Liver (tissue), 9 donors: ENCODE results near the gene SPECC1L. TPM values are rescaled to one million over a fixed set of nuclear protein-coding genes. Genes with fewer than 3 reads are reported as not detected.

Experiments
- DNase-seq: peaks from one replicate; pipeline ENCODE4 v3.0.0-alpha.2; 2017; ENCODE audit warnings: low spot score
- H3K27ac ChIP-seq, 2 donors: one replicate each; pipeline ENCODE4 v1.7.0; 2013; ENCODE audit warnings: inconsistent platforms in 2 of 2, low read length in 2 of 2, control low read depth in 1 of 2, low read depth in 1 of 2, mild to moderate bottlenecking in 1 of 2
- H3K27me3 ChIP-seq, 4 donors: one replicate each; pipeline versions ENCODE4 v1.6.1 to v1.7.0; 2013; ENCODE audit warnings: low read length in 3 of 4, inconsistent platforms in 1 of 4, mild to moderate bottlenecking in 1 of 4, moderate library complexity in 1 of 4; ENCODE audit not compliant: control insufficient read depth in 4 of 4, insufficient read depth in 4 of 4
- H3K36me3 ChIP-seq, 4 donors: one replicate each; pipeline versions ENCODE4 v1.6.1 to v1.7.0; 2013; ENCODE audit warnings: low read length in 3 of 4, mild to moderate bottlenecking in 3 of 4, low read depth in 1 of 4, moderate library complexity in 1 of 4; ENCODE audit not compliant: control insufficient read depth in 4 of 4, insufficient read depth in 3 of 4
- H3K4me1 ChIP-seq, 4 donors: one replicate each; pipeline versions ENCODE4 v1.6.1 to v1.7.0; 2013; ENCODE audit warnings: low read length in 3 of 4, mild to moderate bottlenecking in 3 of 4, moderate library complexity in 1 of 4; ENCODE audit not compliant: control insufficient read depth in 4 of 4, insufficient read depth in 4 of 4
- H3K4me3 ChIP-seq, 3 donors: one replicate each; pipeline versions ENCODE4 v1.6.1 to v1.7.0; 2013; ENCODE audit warnings: low read length in 3 of 3, control low read depth in 1 of 3, low read depth in 1 of 3, mild to moderate bottlenecking in 1 of 3
- H3K9ac ChIP-seq, 2 donors: one replicate each; pipeline ENCODE4 v1.7.0; 2013; ENCODE audit warnings: low read length in 2 of 2, mild to moderate bottlenecking in 2 of 2, moderate library complexity in 2 of 2, control low read depth in 1 of 2, low read depth in 1 of 2
- H3K9me3 ChIP-seq, 4 donors: one replicate each; pipeline versions ENCODE4 v1.6.1 to v1.7.0; 2013; ENCODE audit warnings: low read length in 3 of 4; ENCODE audit not compliant: control insufficient read depth in 4 of 4
- CTCF ChIP-seq: fragments of 150-350 bp; IDR thresholded peaks from 2 replicates; pipeline ENCODE4 v1.5.1; 2017; ENCODE audit warnings: improper control_type of control experiment, low read depth, low read length; ENCODE audit not compliant: missing input control
- FOXA1 ChIP-seq: IDR thresholded peaks from 2 replicates; pipeline ENCODE4 v1.6.1; 2016; ENCODE audit warnings: antibody characterized with exemption
- FOXA2 ChIP-seq: IDR thresholded peaks from 2 replicates; pipeline ENCODE4 v1.6.1; 2016; ENCODE audit warnings: antibody characterized with exemption
- GABPA ChIP-seq, 2 donors: IDR thresholded peaks in 1 of 2; conservative IDR thresholded peaks in 1 of 2; 2 replicates each; pipeline ENCODE4 v1.6.1; 2016; ENCODE audit warnings: antibody characterized with exemption in 2 of 2, mild to moderate bottlenecking in 1 of 2, moderate library complexity in 1 of 2
- HNF4G ChIP-seq: IDR thresholded peaks from 2 replicates; pipeline ENCODE4 v1.6.1; 2016; ENCODE audit warnings: antibody characterized with exemption
- JUND ChIP-seq, 2 donors: IDR thresholded peaks; 2 replicates each; pipeline ENCODE4 v1.6.1; 2016; ENCODE audit warnings: antibody characterized with exemption in 2 of 2
- RAD21 ChIP-seq, 2 donors: IDR thresholded peaks; 2 replicates each; pipeline ENCODE4 v1.6.1; 2016; ENCODE audit warnings: antibody characterized with exemption in 2 of 2, mild to moderate bottlenecking in 2 of 2
- RXRA ChIP-seq, 2 donors: IDR thresholded peaks; 2 replicates each; pipeline ENCODE4 v1.6.1; 2017 to 2018; ENCODE audit warnings: antibody characterized with exemption in 2 of 2, mild to moderate bottlenecking in 1 of 2
- TAF1 ChIP-seq: conservative IDR thresholded peaks from 2 replicates; pipeline ENCODE4 v1.6.1; 2016; ENCODE audit warnings: antibody characterized with exemption, mild to moderate bottlenecking
- YY1 ChIP-seq: IDR thresholded peaks from 2 replicates; pipeline ENCODE4 v1.6.1; 2016; ENCODE audit warnings: antibody characterized with exemption, mild to moderate bottlenecking
- ZBTB33 ChIP-seq: IDR thresholded peaks from 2 replicates; pipeline ENCODE4 v1.6.1; 2016; ENCODE audit warnings: antibody characterized with exemption
- WGBS: extraction: QIAGEN DNeasy Blood & Tissue Kit; methylation state at CpG from one replicate; pipeline ENCODE4 v1.1.7; 2013; 5-methylcytosine and 5-hydroxymethylcytosine counted together
- polyA plus RNA-seq, 2 donors: library from polyadenylated mRNA; stranded (reverse) in 1 of 2; unstranded in 1 of 2; fragments of 200-250 nt in 1 of 2; fragments of >200 nt in 1 of 2; fragmentation: Nextera tagmentation in 1 of 2; extraction: Ambion mirVana in 1 of 2; gene quantifications; one replicate each; pipeline versions ENCODE4 v1.2.1 to v1.2.3, GENCODE V29; 2013 to 2015
- total RNA-seq, 2 donors: library from RNA; depleted of rRNA; stranded (reverse); fragments of >200 nt; gene quantifications; one replicate each; pipeline ENCODE4 v1.2.3, GENCODE V29; 2014
- TF ChIP-seq, protein P1 (sequence below): IDR thresholded peaks from 2 replicates; pipeline ENCODE4 v1.6.1; 2016; ENCODE audit warnings: antibody characterized with exemption
- donor health status: healthy.
- donor health status: healthy.
- donor health status: healthy.
- donor health status: healthy.
- donor health status: healthy.

SPECC1L gene
- total and polyA plus RNA-seq, 4 donors, result 5.4 to 22.3 (median 12.3) TPM

- H3K27me3 ChIP-seq, result no peaks in the 10 kb centered on the region
- H3K9ac ChIP-seq, result no peak overlapping the region
- no peak for DNase-seq
- peaks cover 0 to 35% (median 22%) of the 10 kb centered on the region in 4 donors for H3K36me3 ChIP-seq
- H3K9me3 ChIP-seq, result no peaks in the 10 kb centered on the region
- WGBS, result 76% methylated on average over 2 of the region's 2 CpGs
- H3K4me1 ChIP-seq, result no peaks in the 10 kb centered on the region
- TF ChIP-seq ZBTB33, result no peak
- TF ChIP-seq HNF4G, result no peak
- no peak overlapping the region for H3K4me3 ChIP-seq
- no peak overlapping the region for H3K27ac ChIP-seq
Observed at GRCh38 chr22:24379536-24379935, 108.9 kb downstream of the SPECC1L start.

DNA sequence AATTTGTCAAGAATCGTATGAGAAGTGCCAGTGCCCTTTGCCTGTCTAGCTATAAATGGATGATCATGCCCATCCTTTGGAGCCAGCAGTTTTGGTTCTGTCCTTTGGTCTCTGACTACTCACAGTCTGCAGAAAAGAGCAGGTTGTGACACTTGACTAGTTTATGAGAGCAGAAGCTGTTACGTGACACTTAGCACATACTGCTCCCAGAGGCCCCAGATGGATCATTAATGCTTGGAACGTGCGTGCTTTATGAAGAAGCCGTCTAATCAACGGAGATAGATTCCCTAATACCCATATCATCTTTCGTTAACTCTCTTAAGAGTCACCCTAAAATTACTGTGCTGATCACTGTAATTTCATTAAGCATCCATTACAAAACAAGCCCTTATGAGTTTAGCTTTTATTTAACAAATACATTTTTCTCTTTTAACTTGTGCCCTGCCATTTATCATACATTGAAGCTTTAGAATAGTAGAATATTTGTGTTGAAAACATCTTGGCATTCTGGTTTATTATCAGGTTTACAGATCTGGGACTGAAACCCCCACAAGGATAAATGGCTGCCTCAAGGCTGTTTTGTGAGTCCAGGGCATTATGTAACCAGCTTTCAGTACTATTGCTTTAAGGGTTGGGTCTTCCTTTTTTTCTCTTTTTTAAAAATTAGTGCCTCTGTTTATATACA is 109.7 kb downstream of the SPECC1L start:
- H3K27ac ChIP-seq, result no peak overlapping the region

GRCh38 chr22:24380905-24381230 is 110.2 kb downstream of the SPECC1L start:
- H3K27ac ChIP-seq, result no peak overlapping the region
- DNase-seq, result no peak
- TF ChIP-seq FOXA2 (no peak), JUND (IDR thresholded peaks at IDR 0.05) (no peak), CTCF (no peak), YY1 (no peak), HNF4G (no peak), TAF1 (no peak), RAD21 (IDR thresholded peaks at IDR 0.05) (no peak), RXRA (IDR thresholded peaks at IDR 0.05) (no peak), GABPA (IDR thresholded peaks at IDR 0.05 in 1 of 2, conservative IDR thresholded peaks at IDR 0.05 in 1 of 2) (no peak)
- TF ChIP-seq, protein P1, sequence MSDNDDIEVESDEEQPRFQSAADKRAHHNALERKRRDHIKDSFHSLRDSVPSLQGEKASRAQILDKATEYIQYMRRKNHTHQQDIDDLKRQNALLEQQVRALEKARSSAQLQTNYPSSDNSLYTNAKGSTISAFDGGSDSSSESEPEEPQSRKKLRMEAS, result no peak
- H3K9me3 ChIP-seq, result no peaks in the 10 kb centered on the region
- H3K4me1 ChIP-seq, result no peaks in the 10 kb centered on the region
- H3K36me3 ChIP-seq, result peaks cover 0 to 35% (median 17%) of the 10 kb centered on the region in 4 donors
- H3K4me3 ChIP-seq, result no peak overlapping the region
- 83% methylated on average over 1 of the region's 1 CpG for WGBS
- H3K9ac ChIP-seq, result no peak overlapping the region
- H3K27me3 ChIP-seq, result no peaks in the 10 kb centered on the region

More for the DNA sequence above, 109.7 kb downstream of the SPECC1L start:
- TF ChIP-seq FOXA1 (no peak), HNF4G (no peak)
- Histone ChIP-seq H3K27me3 (no peaks in the 10 kb centered on the region), H3K36me3 (peaks cover 0 to 37% (median 21%) of the 10 kb centered on the region in 4 donors), H3K9ac (no peak overlapping the region), H3K4me1 (no peaks in the 10 kb centered on the region), H3K4me3 (no peak overlapping the region), H3K9me3 (no peaks in the 10 kb centered on the region)
- WGBS, result 93% methylated on average over 7 of the region's 7 CpGs
- no peak for DNase-seq
